IgD-negative memory B cell (primary cell): Measurements from ENCODE around the gene ARHGAP19. TPM values are rescaled to one million over a fixed set of nuclear protein-coding genes. Genes with fewer than 3 reads are reported as not detected.

ENCODE experiments used
- H3K27ac Mint-ChIP-seq, 3 donors: one replicate each; pipeline ENCODE4 v1.8.0; 2020 to 2022; ENCODE audit warnings: mild to moderate bottlenecking in 3 of 3, mixed read lengths in 3 of 3, moderate library complexity in 1 of 3
- H3K27me3 Mint-ChIP-seq: one replicate; pipeline ENCODE4 v1.8.0; 2021; ENCODE audit warnings: mixed read lengths
- H3K36me3 Mint-ChIP-seq: one replicate; pipeline ENCODE4 v1.8.0; 2020; ENCODE audit warnings: mild to moderate bottlenecking, mixed read lengths
- H3K4me1 Mint-ChIP-seq, 3 donors: one replicate each; pipeline ENCODE4 v1.8.0; 2020 to 2022; ENCODE audit warnings: mixed read lengths in 3 of 3, mild to moderate bottlenecking in 1 of 3
- H3K4me3 Mint-ChIP-seq, 4 donors: one replicate each; pipeline ENCODE4 v1.8.0; 2020 to 2022; ENCODE audit warnings: mild to moderate bottlenecking in 4 of 4, mixed read lengths in 4 of 4, moderate library complexity in 3 of 4
- H3K9me3 Mint-ChIP-seq, 3 donors: one replicate each; pipeline ENCODE4 v1.8.0; 2020 to 2021; ENCODE audit warnings: mixed read lengths in 3 of 3, mild to moderate bottlenecking in 1 of 3
- polyA plus RNA-seq: library from polyadenylated mRNA; unstranded; fragments of 300-500 nt; fragmentation: Illumina TruSeq; gene quantifications from one replicate; pipeline ENCODE4 v1.2.3, GENCODE V29; 2021

The ARHGAP19 gene
- polyA plus RNA-seq, 1 donor from 2014 or later = 7.3 TPM

DNA sequence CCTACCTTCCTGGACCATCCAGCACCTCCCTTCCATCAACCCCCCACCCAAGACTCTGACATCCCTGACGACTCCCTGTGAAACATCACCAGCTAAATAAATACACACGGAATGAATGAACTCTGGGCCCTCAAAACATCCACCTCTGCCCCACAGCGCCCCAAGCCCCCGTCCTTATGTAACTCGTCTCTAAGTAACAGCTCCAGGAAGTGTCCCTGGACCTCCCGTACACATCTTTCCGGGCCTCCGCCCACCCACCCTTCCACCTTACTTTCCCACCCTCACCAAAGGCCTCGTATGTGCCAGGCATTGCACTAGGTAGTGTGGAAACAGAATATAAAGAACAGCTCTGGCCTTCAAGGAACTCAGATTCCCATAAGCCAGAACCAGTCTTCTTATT is 79.0 kb downstream of the ARHGAP19 start:
- Mint-ChIP-seq H3K4me3 (no peak overlapping the region), H3K36me3 (peaks cover 1% of the 10 kb centered on the region), H3K27me3 (no peaks in the 10 kb centered on the region), H3K9me3 (no peaks in the 10 kb centered on the region), H3K27ac (no peak overlapping the region), H3K4me1 (peaks cover 0 to 5% (median 0%) of the 10 kb centered on the region in 3 donors)

GRCh38 chr10:97211229-97211628 is 81.2 kb downstream of the ARHGAP19 start:
- peaks cover 5 to 8% (median 6%) of the 10 kb centered on the region in 3 donors for H3K4me1 Mint-ChIP-seq
- no peaks in the 10 kb centered on the region for H3K9me3 Mint-ChIP-seq
- H3K27me3 Mint-ChIP-seq = no peaks in the 10 kb centered on the region
- H3K4me3 Mint-ChIP-seq = no peak overlapping the region
- peaks cover 1% of the 10 kb centered on the region for H3K36me3 Mint-ChIP-seq
- no peak overlapping the region for H3K27ac Mint-ChIP-seq

DNA sequence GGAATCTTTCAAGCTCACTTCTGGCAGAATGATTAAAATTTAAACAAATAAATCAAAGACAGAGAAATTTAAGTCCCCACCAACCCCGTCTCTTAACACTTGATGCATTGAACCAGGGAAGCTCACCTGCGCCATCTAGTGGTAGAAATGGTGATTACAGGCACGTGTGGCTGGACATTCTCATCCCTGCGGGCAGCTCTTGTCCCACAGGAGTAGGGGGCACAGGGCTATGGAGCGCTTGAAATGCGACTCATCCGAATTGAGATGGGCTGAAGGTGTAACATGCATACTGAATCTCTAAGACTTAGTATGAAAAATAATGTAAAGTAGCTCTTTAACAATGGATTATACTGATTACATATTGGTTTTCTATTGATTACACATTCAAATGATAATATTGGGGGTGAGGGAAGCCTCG is 81.9 kb downstream of the ARHGAP19 start:
- peaks cover 1% of the 10 kb centered on the region for H3K36me3 Mint-ChIP-seq
- H3K4me3 Mint-ChIP-seq = no peak overlapping the region
- H3K9me3 Mint-ChIP-seq = no peaks in the 10 kb centered on the region
- no peak overlapping the region for H3K27ac Mint-ChIP-seq
- peaks cover 5 to 8% (median 6%) of the 10 kb centered on the region in 3 donors for H3K4me1 Mint-ChIP-seq
- H3K27me3 Mint-ChIP-seq = no peaks in the 10 kb centered on the region

DNA sequence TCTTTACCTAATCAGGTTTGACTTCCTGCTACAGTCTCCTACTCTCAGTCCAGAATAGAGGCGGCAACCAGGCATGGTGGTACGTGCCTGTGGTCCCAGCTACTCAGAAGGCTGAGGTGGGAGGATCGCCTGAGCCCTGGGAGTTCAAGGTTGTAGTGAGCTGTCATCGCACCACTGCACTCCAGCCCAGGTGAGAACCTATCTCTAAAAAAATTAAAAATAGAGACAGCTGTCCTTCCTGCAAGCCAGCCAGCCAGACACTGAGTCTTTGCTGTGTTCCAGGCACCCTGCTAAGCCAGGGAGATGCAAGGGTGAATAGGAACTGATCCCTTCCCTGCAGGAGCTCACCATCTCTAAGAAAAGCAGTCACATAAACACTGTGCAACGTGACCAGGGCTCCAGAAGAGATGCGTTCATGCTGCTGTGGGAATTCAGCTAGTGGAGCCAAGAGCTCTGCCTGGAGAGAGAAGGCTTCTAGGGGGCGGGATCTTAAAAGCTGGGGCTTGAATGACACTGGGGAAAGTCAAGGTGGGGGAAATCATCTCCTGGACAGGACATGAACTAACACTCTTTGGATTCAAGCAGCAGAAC is 84.6 kb downstream of the ARHGAP19 start:
- H3K36me3 Mint-ChIP-seq = peaks cover 2% of the 10 kb centered on the region
- H3K4me1 Mint-ChIP-seq = peaks cover 3 to 10% (median 5%) of the 10 kb centered on the region in 3 donors
- peaks cover 3% of the 10 kb centered on the region for H3K27me3 Mint-ChIP-seq
- H3K27ac Mint-ChIP-seq = no peak overlapping the region
- H3K4me3 Mint-ChIP-seq = peak overlapping the region in 1 of 4 donors; percentile 8
- no peaks in the 10 kb centered on the region for H3K9me3 Mint-ChIP-seq

- Mint-ChIP-seq H3K4me1 (peaks cover 5 to 14% (median 8%) of the 10 kb centered on the region in 3 donors), H3K4me3 (no peak overlapping the region), H3K36me3 (peaks cover 2% of the 10 kb centered on the region), H3K27ac (no peak overlapping the region), H3K27me3 (peaks cover 3% of the 10 kb centered on the region), H3K9me3 (no peaks in the 10 kb centered on the region)
Observed at GRCh38 chr10:97207131-97207530, 85.3 kb downstream of the ARHGAP19 start.

DNA sequence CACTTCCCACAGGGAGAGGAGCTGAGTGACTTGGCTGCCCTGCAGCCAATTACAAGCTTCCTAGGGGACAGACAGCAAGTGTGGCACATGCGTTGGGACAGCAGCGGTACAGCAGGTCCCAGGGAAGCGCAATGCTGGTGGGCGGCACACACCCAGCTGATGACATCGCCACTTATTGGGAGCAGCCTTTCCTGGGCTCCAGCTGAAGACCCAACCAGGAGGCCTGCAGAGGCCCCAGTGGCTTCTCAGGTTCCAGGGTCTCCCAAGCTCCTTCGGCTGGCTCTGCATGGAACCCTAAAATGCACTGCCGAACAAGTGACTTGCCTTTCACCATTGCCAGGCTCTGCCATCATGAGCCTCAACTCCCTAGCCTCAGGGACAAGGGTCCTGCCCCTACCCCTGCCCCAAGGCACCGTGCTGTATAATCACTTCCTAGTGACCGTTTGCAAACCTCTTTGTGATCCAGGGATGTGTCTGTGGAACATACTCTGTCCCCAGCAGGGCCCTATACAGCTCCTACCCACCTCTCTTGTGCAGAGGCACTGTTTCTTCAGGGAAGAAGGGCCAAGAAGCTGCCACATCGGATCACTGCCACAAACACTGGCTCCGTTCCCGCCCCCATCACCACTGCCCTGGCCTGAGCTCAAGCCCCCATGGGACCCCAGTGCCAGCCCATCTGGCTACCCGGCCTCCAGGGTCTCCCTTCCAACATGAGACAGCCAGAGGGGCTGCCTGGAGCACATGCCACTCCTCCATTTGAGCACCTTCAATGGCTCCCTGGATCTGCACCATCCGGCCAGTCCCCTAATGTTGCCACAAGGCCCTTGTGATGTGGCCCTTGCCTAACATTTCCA is 87.4 kb downstream of the ARHGAP19 start:
- Mint-ChIP-seq H3K27ac (no peak overlapping the region), H3K9me3 (no peaks in the 10 kb centered on the region), H3K4me3 (peak overlapping the region in 1 of 4 donors; percentile 12), H3K36me3 (peaks cover 2% of the 10 kb centered on the region), H3K27me3 (peaks cover 11% of the 10 kb centered on the region), H3K4me1 (peaks cover 17 to 28% (median 18%) of the 10 kb centered on the region in 3 donors)

- Mint-ChIP-seq H3K4me1 (peaks cover 21 to 37% (median 27%) of the 10 kb centered on the region in 3 donors), H3K27ac (no peak overlapping the region), H3K27me3 (peaks cover 17% of the 10 kb centered on the region), H3K9me3 (no peaks in the 10 kb centered on the region), H3K36me3 (peaks cover 2% of the 10 kb centered on the region), H3K4me3 (no peak overlapping the region)
Observed at GRCh38 chr10:97203220-97203619, 89.2 kb downstream of the ARHGAP19 start.

GRCh38 chr10:97200616-97201015 is 91.8 kb downstream of the ARHGAP19 start:
- peaks cover 2% of the 10 kb centered on the region for H3K36me3 Mint-ChIP-seq
- peaks cover 25% of the 10 kb centered on the region for H3K27me3 Mint-ChIP-seq
- peak overlapping the region in 3 of 4 donors; percentile 1 to 91 (median 13) for H3K4me3 Mint-ChIP-seq
- peaks cover 20 to 37% (median 25%) of the 10 kb centered on the region in 3 donors for H3K4me1 Mint-ChIP-seq
- no peaks in the 10 kb centered on the region for H3K9me3 Mint-ChIP-seq
- H3K27ac Mint-ChIP-seq = peak overlapping the region in 1 of 3 donors; percentile 3

DNA sequence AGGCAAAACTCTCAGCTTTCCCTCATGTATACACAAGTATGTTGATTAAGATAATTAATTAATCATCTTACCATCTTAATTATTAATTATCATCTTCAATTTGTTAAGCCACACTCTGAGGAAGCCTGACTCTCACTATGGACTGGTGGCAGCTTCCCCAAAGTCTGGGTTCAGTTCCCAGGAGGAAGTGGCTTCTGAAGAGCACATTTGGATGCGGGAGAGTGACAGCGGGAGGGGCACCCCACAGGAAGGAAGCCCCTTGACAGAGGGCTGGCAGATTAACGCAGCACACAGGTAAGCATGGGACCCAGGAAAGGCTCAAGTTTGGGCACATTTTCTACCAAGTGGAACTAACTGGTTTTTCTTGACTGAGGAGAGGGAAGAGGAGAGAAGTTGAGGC is 93.3 kb downstream of the ARHGAP19 start:
- Mint-ChIP-seq H3K4me1 (peaks cover 20 to 37% (median 27%) of the 10 kb centered on the region in 3 donors), H3K9me3 (no peaks in the 10 kb centered on the region), H3K36me3 (peaks cover under 1% of the 10 kb centered on the region), H3K4me3 (peak overlapping the region in 2 of 4 donors; percentile 84 to 86), H3K27ac (no peak overlapping the region), H3K27me3 (peaks cover 32% of the 10 kb centered on the region)

GRCh38 chr10:97197030-97197500 is 95.4 kb downstream of the ARHGAP19 start:
- Mint-ChIP-seq H3K9me3 (no peaks in the 10 kb centered on the region), H3K4me3 (peak overlapping the region in 2 of 4 donors; percentile 30 to 37), H3K36me3 (no peaks in the 10 kb centered on the region), H3K4me1 (peaks cover 15 to 32% (median 27%) of the 10 kb centered on the region in 3 donors), H3K27ac (no peak overlapping the region), H3K27me3 (peaks cover 38% of the 10 kb centered on the region)

DNA sequence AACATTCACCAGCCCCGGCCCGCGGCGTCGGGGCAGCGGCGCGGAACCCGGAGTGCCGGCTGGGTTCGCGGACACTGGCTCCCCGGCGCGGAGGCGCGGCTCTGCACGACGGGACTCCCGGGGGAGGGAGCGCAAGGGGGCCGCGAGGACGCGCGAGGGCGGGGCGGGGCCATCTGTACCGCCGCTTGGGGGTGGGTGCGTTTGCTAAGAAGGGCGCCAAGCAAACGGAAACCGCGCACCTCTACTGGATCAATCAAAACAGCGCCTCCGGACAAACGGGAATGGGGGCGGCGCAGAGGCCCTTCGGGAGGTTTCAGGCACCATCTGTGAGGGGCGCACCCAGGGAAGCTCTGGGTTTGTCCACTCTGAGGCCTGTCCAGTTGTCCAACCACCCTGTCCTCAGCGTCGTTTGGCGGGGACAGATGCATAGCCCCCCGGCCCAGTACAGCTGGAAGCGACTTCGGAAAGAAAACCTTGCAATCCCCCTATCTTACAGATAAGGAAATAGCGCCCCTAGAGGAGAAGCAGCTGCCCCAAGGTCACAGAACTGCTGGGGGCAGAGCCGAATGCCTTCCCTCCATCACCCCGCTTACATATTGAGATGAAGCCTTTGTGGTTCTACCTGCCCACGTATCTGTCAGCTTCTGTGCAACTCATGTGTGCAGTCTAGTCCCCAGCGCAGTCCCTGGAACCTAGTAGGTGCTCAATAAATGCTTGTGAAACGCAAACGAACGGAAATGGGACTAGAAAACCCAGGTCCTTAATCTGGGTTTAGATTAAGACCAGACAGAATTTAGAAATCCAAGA is 96.0 kb downstream of the ARHGAP19 start:
- peaks cover 12 to 28% (median 23%) of the 10 kb centered on the region in 3 donors for H3K4me1 Mint-ChIP-seq
- H3K27me3 Mint-ChIP-seq = peaks cover 35% of the 10 kb centered on the region
- H3K27ac Mint-ChIP-seq = no peak overlapping the region
- H3K36me3 Mint-ChIP-seq = no peaks in the 10 kb centered on the region
- H3K4me3 Mint-ChIP-seq = peak overlapping the region; percentile 75 to 92 (median 86)
- no peaks in the 10 kb centered on the region for H3K9me3 Mint-ChIP-seq

- Mint-ChIP-seq H3K27me3 (peaks cover 33% of the 10 kb centered on the region), H3K27ac (no peak overlapping the region), H3K36me3 (no peaks in the 10 kb centered on the region), H3K9me3 (no peaks in the 10 kb centered on the region), H3K4me3 (peak overlapping the region; percentile 75 to 92 (median 84)), H3K4me1 (peaks cover 7 to 22% (median 17%) of the 10 kb centered on the region in 3 donors)
Observed at GRCh38 chr10:97195706-97196222, 96.7 kb downstream of the ARHGAP19 start.

DNA sequence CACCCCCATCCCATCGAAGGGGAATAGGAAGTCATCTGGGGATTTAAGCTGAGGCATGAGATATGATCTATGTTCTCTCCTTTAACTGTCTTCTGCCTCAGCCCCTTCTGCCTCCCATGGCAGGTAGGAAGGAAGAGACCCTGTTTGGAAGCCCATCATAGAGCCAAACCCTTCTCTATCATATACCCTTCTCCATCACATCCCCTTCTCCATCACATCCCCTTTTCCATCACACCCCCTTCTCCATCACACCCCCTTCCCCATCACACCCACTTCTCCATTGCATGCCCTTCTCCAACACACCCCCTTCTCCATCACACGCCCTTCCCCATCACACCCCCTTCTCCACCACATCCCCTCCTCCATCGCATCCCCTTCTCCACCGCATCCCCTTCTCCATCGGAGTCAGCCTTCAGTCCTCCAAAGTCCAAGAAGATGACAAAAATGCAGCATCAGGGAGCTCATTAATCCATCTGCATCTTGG is 99.4 kb downstream of the ARHGAP19 start:
- peaks cover 29% of the 10 kb centered on the region for H3K27me3 Mint-ChIP-seq
- no peaks in the 10 kb centered on the region for H3K9me3 Mint-ChIP-seq
- H3K36me3 Mint-ChIP-seq = no peaks in the 10 kb centered on the region
- no peak overlapping the region for H3K4me3 Mint-ChIP-seq
- H3K4me1 Mint-ChIP-seq = peaks cover 2 to 9% (median 5%) of the 10 kb centered on the region in 3 donors
- no peak overlapping the region for H3K27ac Mint-ChIP-seq

DNA sequence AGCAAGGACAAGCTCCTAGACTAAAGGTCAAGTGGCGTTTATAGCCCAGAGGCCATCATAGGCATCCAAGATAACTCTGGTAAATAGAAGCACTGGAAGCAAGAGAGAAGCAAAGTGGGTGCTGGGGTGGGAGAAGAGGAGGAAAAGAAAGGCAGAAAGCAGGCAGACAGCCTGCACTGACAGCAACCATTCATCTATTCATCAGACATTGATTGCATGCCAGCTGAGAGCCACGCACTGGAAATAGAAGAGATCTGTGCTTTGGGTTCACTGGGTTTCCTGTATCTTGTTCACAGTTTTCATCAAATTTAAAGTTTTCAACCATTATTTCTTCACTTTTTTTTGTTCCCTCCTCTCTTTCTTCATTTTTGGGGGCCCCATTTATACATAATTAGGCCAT is 102.0 kb downstream of the ARHGAP19 start:
- H3K36me3 Mint-ChIP-seq = no peaks in the 10 kb centered on the region
- peaks cover 0 to 2% (median 0%) of the 10 kb centered on the region in 3 donors for H3K9me3 Mint-ChIP-seq
- H3K4me3 Mint-ChIP-seq = no peak overlapping the region
- H3K4me1 Mint-ChIP-seq = peaks cover under 1 to 3% (median under 1%) of the 10 kb centered on the region in 3 donors
- peak overlapping the region in 1 of 3 donors; percentile 18 for H3K27ac Mint-ChIP-seq
- H3K27me3 Mint-ChIP-seq = peaks cover 35% of the 10 kb centered on the region
